Bronchial smooth muscle cell (primary cell): ENCODE measurements around the gene KBTBD2. TPM values are rescaled to one million over a fixed set of nuclear protein-coding genes. Genes with fewer than 3 reads are reported as not detected.

ENCODE experiments used
- total RNA-seq: library from RNA; depleted of rRNA; stranded (reverse); fragments of >200 nt; gene quantifications from 2 replicates; pipeline ENCODE4 v1.2.1, GENCODE V29; 2014

Gene KBTBD2
- total RNA-seq = 23.2 and 30.6 TPM in 2 replicates

GRCh38 chr7:32891043-32891799 is at the start of gene KBTBD2:
KBTBD2 (minus strand) TSS chr7:32891760; CDS start chr7:32879604, 12,156 bp downstream.

Other genes starting within 250 kb of the KBTBD2 start
- 428 and 556 TPM in 2 replicates for gene FKBP9, start 65.7 kb upstream of the KBTBD2 start, total RNA-seq
- 11.3 and 19.4 TPM in 2 replicates for gene NT5C3A, start 171.0 kb upstream of the KBTBD2 start, total RNA-seq
- gene RP9, start 217.6 kb upstream of the KBTBD2 start, total RNA-seq = 9.4 and 11.0 TPM in 2 replicates
- 22.8 and 27.1 TPM in 2 replicates for gene BBS9, start 237.8 kb upstream of the KBTBD2 start, total RNA-seq